CD4-positive, alpha-beta T cell (primary cell): ENCODE measurements around the gene TMEM139. TPM values are rescaled to one million over a fixed set of nuclear protein-coding genes. Genes with fewer than 3 reads are reported as not detected.
A peak's percentile ranks its signal among the peaks of the same experiment; 100 is the strongest.

ENCODE experiments used
- ATAC-seq: fragments of 200-7000 bp; cut with Tn5 transposase; one replicate; pipeline ENCODE4 v1.10.0; 2022; ENCODE audit warnings: mild to moderate bottlenecking; ENCODE audit not compliant: poor library complexity
- CTCF ChIA-PET: fragments of 350-600 bp; sonication (Branson Sonifier 250); formaldehyde crosslinking; loops from one replicate; lab custom pipeline; 2021; ENCODE audit warnings: antibody characterized with exemption, inconsistent platforms; lab: Charles Lee
- POLR2A ChIA-PET: fragments of 350-600 bp; sonication (Branson Sonifier 250); formaldehyde crosslinking; loops from one replicate; lab custom pipeline; 2021; ENCODE audit warnings: antibody characterized with exemption, inconsistent platforms; lab: Charles Lee
- DNase-seq, 14 experiments: peaks; one replicate each; pipeline ENCODE4 v3.0.0-alpha.2; 2013 to 2020; ENCODE audit warnings: mixed read lengths in 2 of 14
- H3K27ac ChIP-seq, 2 donors: one replicate each; pipeline versions ENCODE4 v1.5.1 to v1.7.0; 2013; ENCODE audit warnings: low read length in 2 of 2, low read depth in 1 of 2, mild to moderate bottlenecking in 1 of 2
- H3K27me3 ChIP-seq, 2 experiments: 1 replicate in 1 of 2; 2 replicates in 1 of 2; pipeline versions ENCODE4 v1.6.1 to v1.7.0; 2013; ENCODE audit warnings: low read length in 2 of 2, control low read depth in 1 of 2, mild to moderate bottlenecking in 1 of 2, moderate library complexity in 1 of 2; ENCODE audit not compliant: insufficient read depth in 2 of 2, control insufficient read depth in 1 of 2
- H3K36me3 ChIP-seq: one replicate; pipeline ENCODE4 v1.6.1; 2013; ENCODE audit warnings: low read length, control low read depth; ENCODE audit not compliant: insufficient read depth
- H3K4me1 ChIP-seq: one replicate; pipeline ENCODE4 v1.6.1; 2013; ENCODE audit warnings: low read length, control low read depth; ENCODE audit not compliant: insufficient read depth
- H3K4me3 ChIP-seq: one replicate; pipeline ENCODE4 v1.5.1; 2013; ENCODE audit warnings: mild to moderate bottlenecking, low read length, moderate library complexity
- H3K9me3 ChIP-seq, 2 experiments: 1 replicate in 1 of 2; 2 replicates in 1 of 2; pipeline versions ENCODE4 v1.6.1 to v1.7.0; 2013; ENCODE audit warnings: low read length in 2 of 2, mild to moderate bottlenecking in 2 of 2, control low read depth in 1 of 2, moderate library complexity in 1 of 2; ENCODE audit not compliant: control insufficient read depth in 1 of 2, insufficient read depth in 1 of 2
- H3K27ac Mint-ChIP-seq: one replicate; pipeline ENCODE4 v1.8.0; 2020; ENCODE audit warnings: mixed read lengths
- H3K27me3 Mint-ChIP-seq: one replicate; pipeline ENCODE4 v1.8.0; 2021; ENCODE audit warnings: mixed read lengths
- H3K36me3 Mint-ChIP-seq: one replicate; pipeline ENCODE4 v1.8.0; 2021; ENCODE audit warnings: low read depth, mixed read lengths
- H3K4me1 Mint-ChIP-seq: one replicate; pipeline ENCODE4 v1.8.0; 2021; ENCODE audit warnings: low read depth, mixed read lengths
- H3K4me3 Mint-ChIP-seq: one replicate; pipeline ENCODE4 v1.8.0; 2020; ENCODE audit warnings: mild to moderate bottlenecking, mixed read lengths
- H3K9me3 Mint-ChIP-seq: one replicate; pipeline ENCODE4 v1.8.0; 2020; ENCODE audit warnings: mixed read lengths
- intact Hi-C, 2 experiments: fragments of 100-400 bp; cut with DNase I in 1 of 2; cut with micrococcal nuclease in 1 of 2; formaldehyde crosslinking; loops; one replicate each; pipeline versions ENCODE4 v1.15.1 to v1.9.0; 2023 to 2025; cut with DNase I, micrococcal nuclease
- total RNA-seq, 174 experiments: library from RNA in 2 of 174; stranded (reverse) in 2 of 174; gene quantifications; one replicate each; pipeline ENCODE4 v1.2.3 and lab custom pipeline; 2021 to 2026
- TF ChIP-seq, protein P1 (sequence below): fragments of 200-600 bp; IDR thresholded peaks from one replicate; pipeline ENCODE4 v1.8.0; 2022; ENCODE audit warnings: antibody characterized with exemption, mild to moderate bottlenecking

The TMEM139 gene
- total RNA-seq, 2 experiments from 2014 or later, result 0.20 to 0.27 TPM

- peaks cover 9% of the 10 kb centered on the region for H3K4me1 Mint-ChIP-seq
- peaks cover 17% of the 10 kb centered on the region for H3K9me3 Mint-ChIP-seq
- H3K27me3 ChIP-seq, result peaks cover 4 to 6% of the 10 kb centered on the region in 2 experiments
- H3K4me1 ChIP-seq, result peaks cover 4% of the 10 kb centered on the region
- no peak for DNase-seq
- ChIA-PET POLR2A (interaction anchor here (0.6 kb wide), 1 partner anchor 202 kb away, joined by 3 read pairs; no protein-coding TSS in a partner anchor), CTCF (no interaction called here)
- peaks cover 11% of the 10 kb centered on the region for H3K36me3 Mint-ChIP-seq
- TF ChIP-seq, protein P1, sequence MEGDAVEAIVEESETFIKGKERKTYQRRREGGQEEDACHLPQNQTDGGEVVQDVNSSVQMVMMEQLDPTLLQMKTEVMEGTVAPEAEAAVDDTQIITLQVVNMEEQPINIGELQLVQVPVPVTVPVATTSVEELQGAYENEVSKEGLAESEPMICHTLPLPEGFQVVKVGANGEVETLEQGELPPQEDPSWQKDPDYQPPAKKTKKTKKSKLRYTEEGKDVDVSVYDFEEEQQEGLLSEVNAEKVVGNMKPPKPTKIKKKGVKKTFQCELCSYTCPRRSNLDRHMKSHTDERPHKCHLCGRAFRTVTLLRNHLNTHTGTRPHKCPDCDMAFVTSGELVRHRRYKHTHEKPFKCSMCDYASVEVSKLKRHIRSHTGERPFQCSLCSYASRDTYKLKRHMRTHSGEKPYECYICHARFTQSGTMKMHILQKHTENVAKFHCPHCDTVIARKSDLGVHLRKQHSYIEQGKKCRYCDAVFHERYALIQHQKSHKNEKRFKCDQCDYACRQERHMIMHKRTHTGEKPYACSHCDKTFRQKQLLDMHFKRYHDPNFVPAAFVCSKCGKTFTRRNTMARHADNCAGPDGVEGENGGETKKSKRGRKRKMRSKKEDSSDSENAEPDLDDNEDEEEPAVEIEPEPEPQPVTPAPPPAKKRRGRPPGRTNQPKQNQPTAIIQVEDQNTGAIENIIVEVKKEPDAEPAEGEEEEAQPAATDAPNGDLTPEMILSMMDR, result no peak
- peaks cover 6 to 24% of the 10 kb centered on the region in 2 experiments for H3K9me3 ChIP-seq
- no peaks in the 10 kb centered on the region for H3K36me3 ChIP-seq
- no peak for ATAC-seq
- no peak overlapping the region for H3K27ac Mint-ChIP-seq
- intact Hi-C loops, result no loop called here
- H3K4me3 Mint-ChIP-seq, result no peak overlapping the region
- no peak overlapping the region for H3K4me3 ChIP-seq
- no peak overlapping the region for H3K27ac ChIP-seq
- peaks cover 12% of the 10 kb centered on the region for H3K27me3 Mint-ChIP-seq
Observed at GRCh38 chr7:143237366-143237765, 47.4 kb upstream of the TMEM139 start.

DNA sequence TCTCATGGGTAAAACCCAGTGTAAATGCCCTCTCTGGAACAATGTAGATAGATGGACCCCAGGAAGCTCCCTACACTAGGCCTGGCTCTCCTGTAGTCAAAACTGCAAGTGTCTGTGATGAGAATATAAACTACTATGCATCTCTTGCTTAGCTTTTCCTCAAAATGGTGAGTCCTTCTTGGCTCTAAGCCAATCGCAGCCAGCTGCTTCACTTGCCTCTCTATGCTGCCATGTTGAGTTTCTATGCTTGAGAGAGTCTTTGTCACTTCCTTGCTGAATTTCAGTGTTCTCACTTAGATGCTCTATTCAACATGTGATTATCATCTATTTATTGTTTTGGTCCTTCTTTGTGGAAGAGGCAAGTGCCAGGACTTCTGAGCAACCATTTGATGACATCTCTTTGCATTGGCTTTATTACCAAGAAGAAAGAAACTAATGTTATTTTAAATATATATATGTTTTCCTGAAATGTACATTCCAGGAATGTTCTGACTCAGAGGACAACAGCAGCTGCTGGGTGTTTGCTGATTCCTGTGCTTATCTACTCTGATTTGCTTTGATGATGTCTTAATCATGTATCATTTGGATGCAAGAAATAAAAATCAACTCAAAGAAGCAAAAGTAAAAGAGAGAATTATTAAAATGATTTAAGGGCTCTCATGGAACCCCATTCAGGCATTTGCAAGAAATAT is 46.3 kb upstream of the TMEM139 start:
- TF ChIP-seq, protein P1, result no peak
- CTCF ChIA-PET, result interaction anchor here (2.4 to 3.4 kb wide), 3 partner anchors 23 to 142 kb away, joined by 9 to 92 read pairs (median 21); no protein-coding TSS in a partner anchor
- H3K4me1 ChIP-seq, result peaks cover 4% of the 10 kb centered on the region
- H3K4me1 Mint-ChIP-seq, result peaks cover 11% of the 10 kb centered on the region
- no peaks in the 10 kb centered on the region for H3K36me3 ChIP-seq
- DNase-seq (no peak), ATAC-seq (no peak)
- peaks cover 11% of the 10 kb centered on the region for H3K36me3 Mint-ChIP-seq
- no peak overlapping the region for H3K4me3 Mint-ChIP-seq
- H3K27me3 ChIP-seq, result peaks cover 4 to 6% of the 10 kb centered on the region in 2 experiments
- no peak overlapping the region for H3K27ac ChIP-seq
- POLR2A ChIA-PET, result no interaction called here
- no peak overlapping the region for H3K27ac Mint-ChIP-seq
- peaks cover 6 to 24% of the 10 kb centered on the region in 2 experiments for H3K9me3 ChIP-seq
- intact Hi-C loops, result no loop called here
- no peak overlapping the region for H3K4me3 ChIP-seq
- H3K9me3 Mint-ChIP-seq, result peaks cover 17% of the 10 kb centered on the region
- H3K27me3 Mint-ChIP-seq, result peaks cover 12% of the 10 kb centered on the region

GRCh38 chr7:143239813-143240212 is 44.9 kb upstream of the TMEM139 start:
- peaks cover 8% of the 10 kb centered on the region for H3K4me1 ChIP-seq
- no peak for ATAC-seq
- peaks cover 17% of the 10 kb centered on the region for H3K9me3 Mint-ChIP-seq

More at GRCh38 chr7:143239813-143240212, 44.9 kb upstream of the TMEM139 start:
- H3K27me3 Mint-ChIP-seq, result peaks cover 12% of the 10 kb centered on the region
- H3K27ac ChIP-seq, result no peak overlapping the region
- no peak overlapping the region for H3K4me3 Mint-ChIP-seq
- peaks cover 11% of the 10 kb centered on the region for H3K36me3 Mint-ChIP-seq
- no peak overlapping the region for H3K4me3 ChIP-seq
- H3K9me3 ChIP-seq, result peaks cover 6 to 24% of the 10 kb centered on the region in 2 experiments
- peak in 3 of 14 experiments; percentile 18 to 51 (median 42) for DNase-seq
- H3K4me1 Mint-ChIP-seq, result peaks cover 24% of the 10 kb centered on the region
- POLR2A ChIA-PET, result interaction anchor here (0.8 to 2.2 kb wide), 14 partner anchors 11 to 178 kb away, joined by 3 to 21 read pairs (median 5); partner anchors contain the start of gene GSTK1
- no peak overlapping the region for H3K27ac Mint-ChIP-seq
- CTCF ChIA-PET, result interaction anchor here (0.8 to 3.4 kb wide), 26 partner anchors 10 to 176 kb away, joined by 3 to 92 read pairs (median 6); partner anchors contain the start of genes CASP2 and GSTK1
- no peaks in the 10 kb centered on the region for H3K36me3 ChIP-seq
- peaks cover 0 to 6% of the 10 kb centered on the region in 2 experiments for H3K27me3 ChIP-seq
- intact Hi-C loops, result loop anchor here (1.0 to 2.0 kb wide), 6 partner anchors 25 to 176 kb away; no protein-coding TSS in a partner anchor
- TF ChIP-seq, protein P1, result no peak
